Body of pancreas (tissue), 4 donors: ENCODE measurements around the gene SART1. TPM values are rescaled to one million over a fixed set of nuclear protein-coding genes. Genes with fewer than 3 reads are reported as not detected.

Experiments
- ATAC-seq: fragments of 150-250 bp; one replicate; pipeline ENCODE4 v1.9.1; 2016
- DNase-seq, 4 donors: peaks; one replicate each; pipeline ENCODE4 v3.0.0-alpha.2; 2019
- H3K27ac ChIP-seq, 4 donors: fragments of 200-600 bp; sonication (generic); 1 replicate in 3 of 4; 2 replicates in 1 of 4; pipeline versions ENCODE4 v1.5.1 to v1.6.1; 2016 to 2019; ENCODE audit warnings: mild to moderate bottlenecking in 1 of 4, mixed read lengths in 1 of 4, moderate library complexity in 1 of 4
- H3K27me3 ChIP-seq, 2 donors: fragments of 200-600 bp; sonication (generic); one replicate each; pipeline ENCODE4 v1.6.0; 2016; ENCODE audit warnings: mild to moderate bottlenecking in 1 of 2
- H3K36me3 ChIP-seq, 2 donors: fragments of 200-600 bp; sonication (generic); replicated peaks in 1 of 2; 2 replicates each; pipeline ENCODE4 v1.5.1; 2016; ENCODE audit warnings: low read depth in 2 of 2; ENCODE audit not compliant: insufficient read depth in 1 of 2
- H3K4me1 ChIP-seq: fragments of 200-600 bp; sonication (generic); one replicate; pipeline ENCODE4 v1.6.0; 2016
- H3K4me3 ChIP-seq, 2 donors: fragments of 200-600 bp; sonication (generic); 1 replicate in 1 of 2; 2 replicates in 1 of 2; pipeline ENCODE4 v1.5.1; 2016 to 2019
- H3K9me3 ChIP-seq, 3 donors: fragments of 200-600 bp; sonication (generic); 1 replicate in 2 of 3; 2 replicates in 1 of 3; pipeline ENCODE4 v1.5.1; 2016
- CTCF ChIP-seq, 7 experiments: fragments of 450-650 bp in 4 of 7; fragments of 200-600 bp in 3 of 7; sonication (generic) in 3 of 7; IDR thresholded peaks; one replicate each; pipeline ENCODE4 v1.5.1; 2016 to 2019; ENCODE audit warnings: antibody characterized with exemption in 7 of 7
- POLR2A ChIP-seq, 3 donors: fragments of 450-650 bp; IDR thresholded peaks; one replicate each; pipeline ENCODE4 v1.6.1; 2016; ENCODE audit warnings: antibody characterized with exemption in 3 of 3, mild to moderate bottlenecking in 2 of 3
- WGBS, 2 donors: methylation state at CpG; one replicate each; pipeline ENCODE4 v1.1.5; 2017; 5-methylcytosine and 5-hydroxymethylcytosine counted together
- intact Hi-C: fragments of 100-400 bp; cut with DNase I; formaldehyde crosslinking; loops from one replicate; pipeline ENCODE4 v1.15.1; 2023
- total RNA-seq, 2 donors: library from RNA; depleted of rRNA; stranded (reverse); fragments of >200 nt; gene quantifications; one replicate each; pipeline ENCODE4 v1.1.0, GENCODE V29; 2016

The SART1 gene
- total RNA-seq, 2 donors from 2014 or later: 27.5 to 60.6 TPM

- ATAC-seq: peak; percentile 92
- WGBS, 2 donors: 0% methylated on average over 11 to 54 of the region's 59 CpGs
These were observed 42.4 kb upstream of the SART1 start, which contains the start of gene DRAP1 for GRCh38 chr11:65919141-65919572. DRAP1 (plus strand) TSS chr11:65919426; CDS start chr11:65919502, 76 bp downstream.

GRCh38 chr11:65919573-65920371, 41.8 kb upstream of the SART1 start:
- Histone ChIP-seq H3K27ac (peak overlapping the region; percentile 72 to 88 (median 80)), H3K36me3 (peaks cover 2 to 5% of the 10 kb centered on the region in 2 donors), H3K27me3 (no peaks in the 10 kb centered on the region), H3K4me1 (peaks cover 49% of the 10 kb centered on the region), H3K4me3 (peak overlapping the region; percentile 72 to 95), H3K9me3 (no peaks in the 10 kb centered on the region)
- intact Hi-C loops: loop anchor here (5.0 kb wide), 1 partner anchor 38 kb away; no protein-coding TSS in a partner anchor
- peak; percentile 13 for ATAC-seq
- no peak for TF ChIP-seq CTCF (IDR thresholded peaks at IDR 0.05)
- TF ChIP-seq POLR2A (IDR thresholded peaks at IDR 0.05): no peak
- DNase-seq: peak in 3 of 4 donors; percentile 38 to 54 (median 51)
- 0% methylated on average over 42 of the region's 60 CpGs; no CpG with 5 or more reads in 1 of the 2 donors for WGBS, 2 donors

More at GRCh38 chr11:65919141-65919572, 42.4 kb upstream of the SART1 start, which contains the start of gene DRAP1:
- H3K27ac ChIP-seq: peak within 1 kb of the TSS; percentile 81 to 88 (median 85)
- peak in 1 of 7 experiments; percentile 40 for TF ChIP-seq CTCF (IDR thresholded peaks at IDR 0.05)
- TF ChIP-seq POLR2A (IDR thresholded peaks at IDR 0.05): peak; percentile 46 to 65 (median 53)
- H3K4me1 ChIP-seq: peaks cover 49% of the 10 kb centered on the region
- peak; percentile 99 to 100 (median 99) for DNase-seq
- H3K27me3 ChIP-seq: no peaks in the 10 kb centered on the region
- no peaks in the 10 kb centered on the region for H3K9me3 ChIP-seq
- intact Hi-C loops: no loop called here
- peaks cover 2 to 5% of the 10 kb centered on the region in 2 donors for H3K36me3 ChIP-seq
- H3K4me3 ChIP-seq: peak within 1 kb of the TSS; percentile 95 to 99

- peaks cover 2 to 5% of the 10 kb centered on the region in 2 donors for H3K36me3 ChIP-seq
- no peak for ATAC-seq
- no peaks in the 10 kb centered on the region for H3K9me3 ChIP-seq
- TF ChIP-seq POLR2A (IDR thresholded peaks at IDR 0.05) (no peak), CTCF (IDR thresholded peaks at IDR 0.05) (no peak)
- no peak for DNase-seq
- no peak overlapping the region for H3K27ac ChIP-seq
- H3K27me3 ChIP-seq: no peaks in the 10 kb centered on the region
- intact Hi-C loops: loop anchor here (5.0 kb wide), 1 partner anchor 37 kb away; no protein-coding TSS in a partner anchor
- H3K4me3 ChIP-seq: peak overlapping the region; percentile 72 to 95
- WGBS, 2 donors: 55 to 60% methylated on average over 13 of the region's 15 CpGs
- peaks cover 44% of the 10 kb centered on the region for H3K4me1 ChIP-seq
These were observed 41.1 kb upstream of the SART1 start for GRCh38 chr11:65920372-65920802.

GRCh38 chr11:65921033-65921555, 40.4 kb upstream of the SART1 start:
- Histone ChIP-seq H3K4me1 (peaks cover 36% of the 10 kb centered on the region), H3K27ac (no peak overlapping the region), H3K27me3 (no peaks in the 10 kb centered on the region), H3K36me3 (peaks cover 2 to 5% of the 10 kb centered on the region in 2 donors), H3K9me3 (no peaks in the 10 kb centered on the region), H3K4me3 (no peak overlapping the region)
- WGBS, 2 donors: 73 to 96% methylated on average over 8 to 12 of the region's 12 CpGs
- DNase-seq: no peak
- intact Hi-C loops: loop anchor here (5.0 kb wide), 1 partner anchor 36 kb away; no protein-coding TSS in a partner anchor
- TF ChIP-seq CTCF (IDR thresholded peaks at IDR 0.05) (no peak), POLR2A (IDR thresholded peaks at IDR 0.05) (no peak)
- ATAC-seq: no peak
